K562 (cell line): ENCODE data around the gene LRP10. TPM values are rescaled to one million over a fixed set of nuclear protein-coding genes. Genes with fewer than 3 reads are reported as not detected.
A peak's percentile ranks its signal among the peaks of the same experiment; 100 is the strongest.

Experiments
- BCL6 ChIP-seq: fragments of 250-450 bp; sonication (Bioruptor Pico); IDR thresholded peaks from 2 replicates; pipeline ENCODE4 v1.4.0; 2020
- CBX5 ChIP-seq: IDR thresholded peaks from 2 replicates; pipeline ENCODE4 v1.6.1; 2014; ENCODE audit warnings: low read depth, borderline replicate concordance
- CBX8 ChIP-seq: fragments of 200-600 bp; sonication (generic); IDR thresholded peaks from 2 replicates; pipeline ENCODE4 v1.6.1; 2012; ENCODE audit warnings: borderline replicate concordance, mixed run types, low read depth, mild to moderate bottlenecking, moderate library complexity, mixed read lengths, low read length, control low read depth, inconsistent platforms; ENCODE audit not compliant: poor library complexity, severe bottlenecking; ENCODE audit errors: extremely low read depth
- DDX20 ChIP-seq: fragments of 450-650 bp; IDR thresholded peaks from 2 replicates; pipeline ENCODE4 v1.6.1; 2016; ENCODE audit warnings: missing genetic modification characterization, low read depth, mild to moderate bottlenecking, missing compliant biosample characterization, moderate library complexity
- HNRNPH1 ChIP-seq: fragments of 200-400 bp; formaldehyde crosslinking; optimal IDR thresholded peaks from 2 replicates; pipeline ENCODE3; 2017; ENCODE audit warnings: low read depth, mild to moderate bottlenecking, low read length, moderate library complexity
- IRF1 ChIP-seq: sonication (generic); formaldehyde crosslinking; IDR thresholded peaks from 2 replicates; pipeline ENCODE4 v1.8.0; 2022; ENCODE audit warnings: missing genetic modification reagents, mild to moderate bottlenecking, borderline replicate concordance
- JUND ChIP-seq, 2 experiments: IDR thresholded peaks; 2 replicates in 1 of 2; 3 replicates in 1 of 2; pipeline ENCODE4 v1.6.1; 2011; ENCODE audit warnings: borderline replicate concordance in 2 of 2, low read depth in 2 of 2, low read length in 2 of 2, improper control_type of control experiment in 1 of 2, missing biosample characterization in 1 of 2, missing genetic modification characterization in 1 of 2, missing genetic modification reagents in 1 of 2
- KDM5B ChIP-seq: fragments of 200-600 bp; sonication (generic); IDR thresholded peaks from 2 replicates; pipeline ENCODE4 v1.6.1; 2012; ENCODE audit warnings: low read depth, mild to moderate bottlenecking, moderate library complexity, low read length, control low read depth, inconsistent platforms; ENCODE audit not compliant: insufficient replicate concordance
- NEUROD1 ChIP-seq: fragments of 150-350 bp; IDR thresholded peaks from 2 replicates; pipeline ENCODE4 v1.6.1; 2014; ENCODE audit warnings: borderline replicate concordance, low read length, low read depth; ENCODE audit not compliant: partially characterized antibody
- RFX7 ChIP-seq: fragments of 250-450 bp; sonication (Bioruptor Pico); IDR thresholded peaks from 2 replicates; pipeline ENCODE4 v1.5.1; 2021; ENCODE audit warnings: mild to moderate bottlenecking
- SMARCA5 ChIP-seq: fragments of 450-650 bp; IDR thresholded peaks from 2 replicates; pipeline ENCODE4 v1.6.1; 2016
- SPI1 ChIP-seq: IDR thresholded peaks from 2 replicates; pipeline ENCODE4 v1.6.1; 2011; ENCODE audit warnings: low read depth, low read length, control low read depth, borderline replicate concordance
- TAF9B ChIP-seq: fragments of 450-650 bp; IDR thresholded peaks from 2 replicates; pipeline ENCODE4 v1.6.1; 2018; ENCODE audit warnings: mild to moderate bottlenecking; ENCODE audit not compliant: partially characterized antibody
- TCF3 ChIP-seq: sonication (generic); formaldehyde crosslinking; IDR thresholded peaks from 2 replicates; pipeline ENCODE4 v1.4.0; 2020; ENCODE audit warnings: mild to moderate bottlenecking, missing genetic modification reagents
- TRIM25 ChIP-seq: fragments of 450-650 bp; IDR thresholded peaks from 2 replicates; pipeline ENCODE4 v1.7.0; 2016; ENCODE audit warnings: borderline replicate concordance
- U2AF2 ChIP-seq: fragments of 200-400 bp; formaldehyde crosslinking; optimal IDR thresholded peaks from 2 replicates; pipeline ENCODE3; 2017; ENCODE audit warnings: low read depth, mild to moderate bottlenecking, low read length
- ZKSCAN1 ChIP-seq: fragments of 150-350 bp; IDR thresholded peaks from 2 replicates; pipeline ENCODE4 v1.6.1; 2016; ENCODE audit warnings: low read depth, low read length
- ZNF24 ChIP-seq: fragments of 450-650 bp; IDR thresholded peaks from 2 replicates; pipeline ENCODE4 v1.6.1; 2016
- ZNF274 ChIP-seq: IDR thresholded peaks from 2 replicates; pipeline ENCODE4 v1.6.1; 2011; ENCODE audit warnings: low read depth, mild to moderate bottlenecking, low read length, moderate library complexity, borderline replicate concordance
- ZNF280B ChIP-seq: fragments of 250-450 bp; sonication (Bioruptor Pico); IDR thresholded peaks from 2 replicates; pipeline ENCODE4 v1.5.1; 2021; ENCODE audit warnings: mild to moderate bottlenecking
- ZNF589 ChIP-seq: fragments of 200-800 bp; sonication (Bioruptor generic); IDR thresholded peaks from 2 replicates; pipeline ENCODE4 v1.6.1; 2016; ENCODE audit warnings: low read depth, missing genetic modification characterization, missing compliant biosample characterization
- polyA plus RNA-seq, 8 experiments: library from polyadenylated mRNA; depleted of rRNA in 4 of 8; stranded (reverse) in 5 of 8; unstranded in 3 of 8; fragments of >200 nt; fragmentation: Nextera tagmentation in 2 of 8; fragmentation: Illumina TruSeq in 1 of 8; extraction: Ambion mirVana in 2 of 8; extraction: Trizol in 1 of 8; gene quantifications; 2 replicates each; pipeline versions ENCODE4 v1.2.1 to v1.2.3, GENCODE V29; 2011 to 2014; ENCODE audit warnings: inconsistent platforms in 1 of 8, missing spikeins in 1 of 8
- total RNA-seq, 7 experiments: library from RNA; depleted of rRNA in 6 of 7; stranded (reverse); fragments of >200 nt in 6 of 7; fragmentation: Illumina TruSeq in 2 of 7; extraction: Trizol in 2 of 7; gene quantifications; 2 replicates each; pipeline versions ENCODE4 v1.2.1 to v1.2.3, GENCODE V29; 2011 to 2021; ENCODE audit warnings: low replicate concordance in 1 of 7

The LRP10 gene
- total and polyA plus RNA-seq, 9 of the 15 experiments (the other 6 are each of a cell fraction or from before 2014, with no cell fraction given) = 1.3 to 45.5 (median 10.9) TPM

DNA sequence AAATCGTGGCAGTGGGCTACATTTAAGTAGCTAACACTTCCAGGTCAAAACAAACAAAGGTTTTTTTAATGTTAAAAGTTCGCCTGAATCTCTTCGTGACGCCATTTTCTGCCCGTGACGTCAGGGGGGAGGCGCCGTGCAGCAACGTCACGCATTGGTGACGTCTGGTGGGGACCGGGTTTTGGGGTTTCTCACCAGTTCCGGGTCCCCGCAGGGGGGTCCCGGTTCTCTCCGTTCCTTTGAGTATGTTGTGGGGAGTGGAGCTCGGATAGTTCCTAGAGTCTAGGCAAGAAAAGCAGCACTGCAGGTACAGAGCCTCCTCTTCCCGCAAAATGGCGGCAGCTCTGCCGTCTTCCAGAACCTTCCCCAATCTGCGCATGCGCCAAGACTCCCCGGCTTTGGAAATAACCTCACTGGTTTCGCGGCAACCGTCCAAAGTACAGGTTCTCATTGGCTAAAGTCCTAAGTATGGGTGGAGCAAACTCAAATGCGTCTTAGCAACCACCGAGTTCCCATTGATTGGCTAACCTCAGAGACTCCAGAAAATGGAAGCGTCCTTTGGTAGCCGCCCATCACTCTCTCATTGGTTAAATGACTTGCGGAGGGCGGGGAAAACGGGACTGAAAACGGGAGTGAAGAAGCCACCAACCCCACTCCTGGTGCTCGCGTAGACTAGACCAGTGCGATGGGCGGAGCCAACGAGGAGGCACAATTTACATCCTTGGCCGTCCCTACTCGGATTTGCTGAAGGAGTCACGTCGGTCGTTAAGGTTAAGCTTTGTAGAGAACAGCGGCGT is 47.5 kb downstream of the LRP10 start, which contains the start of gene RBM23 (continued):
- TF ChIP-seq JUND (IDR thresholded peaks at IDR 0.05; ENCODE audit: borderline replicate concordance, low read depth, low read length) (peak; percentile 66), JUND (tag; IDR thresholded peaks at IDR 0.05; ENCODE audit: borderline replicate concordance, low read depth, low read length) (no peak; the same call in 2 of the 3 replicates), ZNF24 (no peak), IRF1 (no peak), RFX7 (CRISPR knock-in tag) (no peak), CBX8 (no peak), ZNF274 (no peak), CBX5 (no peak), DDX20 (no peak), ZKSCAN1 (0 out of 2 replicates have a peak, but pooled peaks have one; percentile 29), SPI1 (no peak), U2AF2 (no peak), SMARCA5 (no peak), BCL6 (CRISPR knock-in tag) (no peak), ZNF280B (no peak), TAF9B (no peak), ZNF589 (CRISPR knock-in tag) (no peak), KDM5B (peak; percentile 82), HNRNPH1 (no peak), NEUROD1 (no peak), TCF3 (CRISPR knock-in tag) (no peak), TRIM25 (no peak)
